Measurements from ENCODE around the gene BCL7A.

BCL7A gene

DNA sequence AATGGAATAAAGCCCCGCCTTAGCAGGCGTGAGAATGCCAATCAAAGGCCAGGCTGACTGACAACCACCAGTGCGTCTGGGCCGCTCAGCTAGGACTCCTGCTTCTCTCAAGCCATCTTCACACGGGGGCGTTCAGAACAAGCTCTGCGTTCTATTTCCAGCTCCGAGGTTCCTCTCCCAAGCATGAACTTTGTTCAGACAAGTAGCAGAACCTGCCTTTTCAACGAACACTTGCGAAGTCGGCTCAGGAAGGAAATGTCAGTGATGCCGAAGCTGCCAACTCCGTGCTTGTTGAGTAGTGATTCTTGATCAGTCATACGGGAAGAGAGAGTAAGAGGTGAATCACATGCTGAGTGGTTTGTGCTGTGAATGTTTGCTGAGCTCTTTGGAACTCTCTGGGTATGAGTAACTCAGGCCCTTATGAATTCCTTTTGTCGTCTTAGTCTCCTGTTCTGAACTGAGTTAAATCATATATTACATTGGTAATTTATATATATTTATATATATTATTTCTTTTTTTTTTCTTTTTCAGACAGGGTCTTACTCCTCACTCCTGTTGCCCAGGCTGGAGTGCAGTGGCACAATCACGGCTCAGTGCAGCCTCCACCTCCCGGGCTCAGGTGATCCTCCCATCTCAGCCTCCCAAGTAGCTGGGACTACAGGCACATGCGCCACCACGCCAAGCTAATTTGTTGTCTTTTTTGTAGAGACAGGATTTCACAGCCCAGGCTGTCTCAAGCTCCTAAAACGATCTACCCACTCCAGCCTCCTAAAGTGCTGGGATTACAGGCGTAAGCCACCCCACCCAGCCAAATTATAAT lies 29.4 kb upstream of the BCL7A start:
- Histone ChIP-seq H3K9ac (ENCODE audit: low read length) (peak overlapping the region; percentile 58), H3K27ac (ENCODE audit: low read depth, low read length, poor library complexity, severe bottlenecking) (peak overlapping the region; percentile 93), H4K20me1 (ENCODE audit: insufficient read depth, low read length) (no peaks in the 10 kb centered on the region), H3F3A (ENCODE audit: insufficient read depth, low read length) (peaks cover 11% of the 10 kb centered on the region; the same call in 1 of the 2 replicates), H3K27me3 (ENCODE audit: insufficient read depth, low read length) (no peaks in the 10 kb centered on the region), H3K9me2 (ENCODE audit: low read depth, low read length) (no peaks in the 10 kb centered on the region), H3K4me1 (ENCODE audit: insufficient read depth, low read length, severe bottlenecking) (peaks cover 52% of the 10 kb centered on the region), H3K79me2 (ENCODE audit: insufficient read depth, low read length) (peaks cover 8% of the 10 kb centered on the region; the same call in 1 of the 2 replicates), H3K4me3 (ENCODE audit: low read depth, low read length, poor library complexity, severe bottlenecking) (peak overlapping the region; percentile 52), H3K4me2 (ENCODE audit: low read length) (peak overlapping the region; percentile 59), H2AFZ (ENCODE audit: low read length) (no peak overlapping the region), H3K9me3 (ENCODE audit: low read length) (no peaks in the 10 kb centered on the region), H3K36me3 (ENCODE audit: insufficient read depth, low read length) (no peaks in the 10 kb centered on the region)
- no peak for TF ChIP-seq EZH2 (IDR thresholded peaks at IDR 0.05; ENCODE audit: borderline replicate concordance, low read length)
- TF ChIP-seq, protein P1, sequence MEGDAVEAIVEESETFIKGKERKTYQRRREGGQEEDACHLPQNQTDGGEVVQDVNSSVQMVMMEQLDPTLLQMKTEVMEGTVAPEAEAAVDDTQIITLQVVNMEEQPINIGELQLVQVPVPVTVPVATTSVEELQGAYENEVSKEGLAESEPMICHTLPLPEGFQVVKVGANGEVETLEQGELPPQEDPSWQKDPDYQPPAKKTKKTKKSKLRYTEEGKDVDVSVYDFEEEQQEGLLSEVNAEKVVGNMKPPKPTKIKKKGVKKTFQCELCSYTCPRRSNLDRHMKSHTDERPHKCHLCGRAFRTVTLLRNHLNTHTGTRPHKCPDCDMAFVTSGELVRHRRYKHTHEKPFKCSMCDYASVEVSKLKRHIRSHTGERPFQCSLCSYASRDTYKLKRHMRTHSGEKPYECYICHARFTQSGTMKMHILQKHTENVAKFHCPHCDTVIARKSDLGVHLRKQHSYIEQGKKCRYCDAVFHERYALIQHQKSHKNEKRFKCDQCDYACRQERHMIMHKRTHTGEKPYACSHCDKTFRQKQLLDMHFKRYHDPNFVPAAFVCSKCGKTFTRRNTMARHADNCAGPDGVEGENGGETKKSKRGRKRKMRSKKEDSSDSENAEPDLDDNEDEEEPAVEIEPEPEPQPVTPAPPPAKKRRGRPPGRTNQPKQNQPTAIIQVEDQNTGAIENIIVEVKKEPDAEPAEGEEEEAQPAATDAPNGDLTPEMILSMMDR (IDR thresholded peaks at IDR 0.05; ENCODE audit: low read length): no peak

- TF ChIP-seq, protein P1 (IDR thresholded peaks at IDR 0.05; ENCODE audit: low read length): no peak
- no peak for TF ChIP-seq EZH2 (IDR thresholded peaks at IDR 0.05; ENCODE audit: borderline replicate concordance, low read length)
- no peaks in the 10 kb centered on the region for H3K9me2 ChIP-seq (ENCODE audit: low read depth, low read length)
- peaks cover 41% of the 10 kb centered on the region for H3K4me1 ChIP-seq (ENCODE audit: insufficient read depth, low read length, severe bottlenecking)
- H2AFZ ChIP-seq (ENCODE audit: low read length): no peak overlapping the region
- peaks cover 8% of the 10 kb centered on the region; the same call in 1 of the 2 replicates for H3K79me2 ChIP-seq (ENCODE audit: insufficient read depth, low read length)
- H3K27me3 ChIP-seq (ENCODE audit: insufficient read depth, low read length): no peaks in the 10 kb centered on the region
- H4K20me1 ChIP-seq (ENCODE audit: insufficient read depth, low read length): no peaks in the 10 kb centered on the region
- H3K9me3 ChIP-seq (ENCODE audit: low read length): 0 out of 2 replicates have a peak, but pooled peaks cover 8% of the 10 kb centered on the region
- H3F3A ChIP-seq (ENCODE audit: insufficient read depth, low read length): peaks cover 3% of the 10 kb centered on the region; the same call in 1 of the 2 replicates
- peak overlapping the region; percentile 65 for H3K9ac ChIP-seq (ENCODE audit: low read length)
- H3K27ac ChIP-seq (ENCODE audit: low read depth, low read length, poor library complexity, severe bottlenecking): peak overlapping the region; percentile 96
- peak overlapping the region; percentile 54 for H3K4me3 ChIP-seq (ENCODE audit: low read depth, low read length, poor library complexity, severe bottlenecking)
- peaks cover 22% of the 10 kb centered on the region for H3K36me3 ChIP-seq (ENCODE audit: insufficient read depth, low read length)
- peak overlapping the region; percentile 61 for H3K4me2 ChIP-seq (ENCODE audit: low read length)
These were observed 25.4 kb upstream of the BCL7A start for GRCh38 chr12:121996050-121996944.

- peak overlapping the region; percentile 96 for H3K27ac ChIP-seq (ENCODE audit: low read depth, low read length, poor library complexity, severe bottlenecking)
- H3F3A ChIP-seq (ENCODE audit: insufficient read depth, low read length): peaks cover 3% of the 10 kb centered on the region; the same call in 1 of the 2 replicates
- peaks cover 33% of the 10 kb centered on the region for H3K4me1 ChIP-seq (ENCODE audit: insufficient read depth, low read length, severe bottlenecking)
- H4K20me1 ChIP-seq (ENCODE audit: insufficient read depth, low read length): no peaks in the 10 kb centered on the region
- H3K9me3 ChIP-seq (ENCODE audit: low read length): 0 out of 2 replicates have a peak, but pooled peaks cover 8% of the 10 kb centered on the region
- peak overlapping the region; percentile 54 for H3K4me3 ChIP-seq (ENCODE audit: low read depth, low read length, poor library complexity, severe bottlenecking)
- no peaks in the 10 kb centered on the region for H3K9me2 ChIP-seq (ENCODE audit: low read depth, low read length)
- peaks cover 8% of the 10 kb centered on the region; the same call in 1 of the 2 replicates for H3K79me2 ChIP-seq (ENCODE audit: insufficient read depth, low read length)
- no peaks in the 10 kb centered on the region for H3K27me3 ChIP-seq (ENCODE audit: insufficient read depth, low read length)
- peak overlapping the region; percentile 65 for H3K9ac ChIP-seq (ENCODE audit: low read length)
- peaks cover 30% of the 10 kb centered on the region for H3K36me3 ChIP-seq (ENCODE audit: insufficient read depth, low read length)
- H2AFZ ChIP-seq (ENCODE audit: low read length): no peak overlapping the region
- H3K4me2 ChIP-seq (ENCODE audit: low read length): peak overlapping the region; percentile 61
- TF ChIP-seq EZH2 (IDR thresholded peaks at IDR 0.05; ENCODE audit: borderline replicate concordance, low read length): no peak
- TF ChIP-seq, protein P1 (IDR thresholded peaks at IDR 0.05; ENCODE audit: low read length): no peak
These were observed 24.6 kb upstream of the BCL7A start for GRCh38 chr12:121996945-121997612.

All from OCI-LY1 (cell line).